H9 (cell line): ENCODE results near the gene GORASP1. TPM values are rescaled to one million over a fixed set of nuclear protein-coding genes. Genes with fewer than 3 reads are reported as not detected.

Experiments
- DNase-seq: peaks from one replicate; pipeline ENCODE4 v3.0.0-alpha.2; 2017
- H2AFZ ChIP-seq: one replicate; pipeline ENCODE4 v1.6.1; 2013; ENCODE audit warnings: mild to moderate bottlenecking, low read length, control low read depth, moderate library complexity
- H2AK5ac ChIP-seq: 2 replicates; pipeline ENCODE4 v1.6.1; 2013; ENCODE audit warnings: low read length, control low read depth, mixed read lengths; ENCODE audit not compliant: insufficient read length
- H2BK120ac ChIP-seq: one replicate; pipeline ENCODE4 v1.6.1; 2013; ENCODE audit warnings: low read depth, mild to moderate bottlenecking, low read length, control low read depth, inconsistent platforms; ENCODE audit not compliant: poor library complexity, severe bottlenecking
- H2BK12ac ChIP-seq: 2 replicates; pipeline ENCODE4 v1.6.1; 2013; ENCODE audit warnings: low read length, control low read depth, mixed read lengths, low read depth; ENCODE audit not compliant: insufficient read length
- H2BK15ac ChIP-seq: 2 replicates; pipeline ENCODE4 v1.6.1; 2013; ENCODE audit warnings: low read depth, low read length, control low read depth
- H2BK20ac ChIP-seq: one replicate; pipeline ENCODE4 v1.6.1; 2013; ENCODE audit warnings: low read depth, mild to moderate bottlenecking, low read length, control low read depth, inconsistent platforms; ENCODE audit not compliant: poor library complexity, severe bottlenecking
- H2BK5ac ChIP-seq: 2 replicates; pipeline ENCODE4 v1.6.1; 2013; ENCODE audit warnings: low read length, control low read depth, mixed read lengths; ENCODE audit not compliant: insufficient read length
- H3K14ac ChIP-seq: 2 replicates; pipeline ENCODE4 v1.6.1; 2013; ENCODE audit warnings: low read length, control low read depth; ENCODE audit not compliant: insufficient read depth
- H3K18ac ChIP-seq: 2 replicates; pipeline ENCODE4 v1.6.1; 2013; ENCODE audit warnings: low read depth, mild to moderate bottlenecking, mixed read lengths, low read length, control low read depth; ENCODE audit not compliant: insufficient read length
- H3K23ac ChIP-seq: 2 replicates; pipeline ENCODE4 v1.6.1; 2013; ENCODE audit warnings: low read length, control low read depth, mixed read lengths, low read depth; ENCODE audit not compliant: insufficient read length
- H3K23me2 ChIP-seq: 2 replicates; pipeline ENCODE4 v1.6.1; 2013; ENCODE audit warnings: low read depth, mild to moderate bottlenecking, mixed read lengths, low read length, control low read depth; ENCODE audit not compliant: insufficient read length, poor library complexity, severe bottlenecking
- H3K27ac ChIP-seq: 2 replicates; pipeline ENCODE4 v1.5.1; 2013; ENCODE audit warnings: low read length, control low read depth, mixed read lengths, low read depth; ENCODE audit not compliant: insufficient read length
- H3K27me3 ChIP-seq: 2 replicates; pipeline ENCODE4 v1.6.1; 2013; ENCODE audit warnings: low read length, control low read depth, inconsistent platforms; ENCODE audit not compliant: insufficient read depth
- H3K4ac ChIP-seq: 2 replicates; pipeline ENCODE4 v1.6.1; 2013; ENCODE audit warnings: low read depth, mild to moderate bottlenecking, control low read depth, inconsistent platforms, low read length, moderate library complexity
- H3K4me1 ChIP-seq: 2 replicates; pipeline ENCODE4 v1.6.1; 2013; ENCODE audit warnings: low read length, control low read depth, inconsistent platforms; ENCODE audit not compliant: insufficient read depth
- H3K4me2 ChIP-seq: 2 replicates; pipeline ENCODE4 v1.6.1; 2013; ENCODE audit warnings: low read length, control low read depth, mixed read lengths; ENCODE audit not compliant: insufficient read length, insufficient read depth
- H3K56ac ChIP-seq: 2 replicates; pipeline ENCODE4 v1.6.1; 2013; ENCODE audit warnings: low read depth, mild to moderate bottlenecking, mixed read lengths, low read length, control low read depth; ENCODE audit not compliant: insufficient read length
- H3K79me1 ChIP-seq: 2 replicates; pipeline ENCODE4 v1.6.1; 2013; ENCODE audit warnings: low read depth, mild to moderate bottlenecking, moderate library complexity, low read length, control low read depth, inconsistent platforms; ENCODE audit not compliant: insufficient read depth, poor library complexity, severe bottlenecking
- H3K79me2 ChIP-seq: 2 replicates; pipeline ENCODE4 v1.6.1; 2013; ENCODE audit warnings: low read length, control low read depth, inconsistent platforms; ENCODE audit not compliant: insufficient read depth
- H3K9ac ChIP-seq: 2 replicates; pipeline ENCODE4 v1.6.1; 2013; ENCODE audit warnings: low read length, control low read depth, mixed read lengths; ENCODE audit not compliant: insufficient read length; ENCODE audit errors: extremely low read depth
- H3K9me3 ChIP-seq: one replicate; pipeline ENCODE4 v1.6.1; 2013; ENCODE audit warnings: low read depth, low read length, inconsistent platforms; ENCODE audit not compliant: control insufficient read depth
- H3T11ph ChIP-seq: one replicate; pipeline ENCODE4 v1.6.1; 2013; ENCODE audit warnings: mild to moderate bottlenecking, low read length, control low read depth, inconsistent platforms
- H4K20me1 ChIP-seq: one replicate; pipeline ENCODE4 v1.6.1; 2013; ENCODE audit not compliant: control insufficient read depth, insufficient read length, insufficient read depth
- H4K5ac ChIP-seq: 2 replicates; pipeline ENCODE4 v1.6.1; 2013; ENCODE audit warnings: low read depth, mild to moderate bottlenecking, mixed read lengths, low read length, control low read depth; ENCODE audit not compliant: insufficient read length
- H4K8ac ChIP-seq: replicated peaks from 2 replicates; pipeline ENCODE4 v1.6.1; 2013; ENCODE audit warnings: low read length, control low read depth, mixed read lengths, low read depth; ENCODE audit not compliant: insufficient read length
- H4K91ac ChIP-seq: 2 replicates; pipeline ENCODE4 v1.6.1; 2013; ENCODE audit warnings: low read depth, mild to moderate bottlenecking, moderate library complexity, mixed read lengths, low read length, control low read depth; ENCODE audit not compliant: insufficient read length
- H3K27ac Mint-ChIP-seq, 3 experiments: 2 replicates in 2 of 3; 3 replicates in 1 of 3; pipeline ENCODE4 v1.8.0; 2020 to 2021; ENCODE audit warnings: mixed read lengths in 3 of 3, mild to moderate bottlenecking in 1 of 3, moderate library complexity in 1 of 3
- H3K27me3 Mint-ChIP-seq: 2 replicates; pipeline ENCODE4 v1.8.0; 2021; ENCODE audit warnings: low read depth, mild to moderate bottlenecking, moderate library complexity, mixed read lengths
- H3K36me3 Mint-ChIP-seq, 3 experiments: 2 replicates in 2 of 3; 3 replicates in 1 of 3; pipeline ENCODE4 v1.8.0; 2020 to 2021; ENCODE audit warnings: low read depth in 3 of 3, mixed read lengths in 3 of 3; ENCODE audit not compliant: insufficient read depth in 1 of 3
- H3K4me1 Mint-ChIP-seq, 2 experiments: 2 replicates each; pipeline ENCODE4 v1.8.0; 2020; ENCODE audit warnings: mixed read lengths in 2 of 2
- H3K4me3 Mint-ChIP-seq, 2 experiments: 2 replicates in 1 of 2; 3 replicates in 1 of 2; pipeline ENCODE4 v1.8.0; 2020 to 2021; ENCODE audit warnings: mild to moderate bottlenecking in 2 of 2, mixed read lengths in 2 of 2, moderate library complexity in 1 of 2
- H3K9me3 Mint-ChIP-seq, 2 experiments: 2 replicates in 1 of 2; 3 replicates in 1 of 2; pipeline ENCODE4 v1.8.0; 2020; ENCODE audit warnings: mild to moderate bottlenecking in 2 of 2, mixed read lengths in 2 of 2, moderate library complexity in 1 of 2
- WGBS: extraction: QIAGEN DNeasy Blood & Tissue Kit; methylation state at CpG from one replicate; pipeline ENCODE4 v1.1.7; 2013; ENCODE audit warnings: missing lambda C conversion rate, low lambda C conversion rate, mixed read lengths; ENCODE audit not compliant: insufficient read length; ENCODE audit errors: extremely low coverage; 5-methylcytosine and 5-hydroxymethylcytosine counted together
- total RNA-seq: library from RNA; stranded (reverse); gene quantifications from 2 replicates; pipeline ENCODE4 v1.2.1, GENCODE V29; 2021
- TF ChIP-seq, protein P1 (sequence below): fragments of 200-600 bp; sonication (generic); conservative IDR thresholded peaks from 3 replicates; pipeline ENCODE4 v1.8.0; 2021; ENCODE audit warnings: antibody characterized with exemption, mild to moderate bottlenecking

The GORASP1 gene
- total RNA-seq, 1 experiment from 2014 or later: 37.4 TPM

DNA sequence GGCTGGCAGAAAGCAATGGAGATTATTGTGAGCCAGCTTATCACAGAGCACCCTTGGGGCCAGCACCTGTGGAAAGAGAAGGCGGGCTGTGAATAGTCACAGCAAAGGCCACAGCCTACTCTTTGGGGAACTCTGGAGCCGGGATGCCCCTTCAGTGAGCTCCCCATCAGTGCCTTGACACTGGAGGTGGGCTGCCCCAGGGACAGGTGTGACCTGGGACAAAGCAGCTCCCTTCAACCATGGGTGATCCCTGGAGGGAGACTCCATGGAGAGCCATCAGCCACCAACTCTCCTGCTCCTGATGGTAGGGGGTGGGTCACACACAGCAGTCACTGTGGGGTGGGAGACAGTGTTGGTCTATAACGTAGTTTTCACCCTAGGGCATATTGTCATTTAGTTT is 5.9 kb upstream of the GORASP1 start:
- Histone ChIP-seq H3K23me2 (no peaks in the 10 kb centered on the region), H3K9ac (no peak overlapping the region), H3K4ac (no peak overlapping the region), H3K4me2 (no peak overlapping the region), H3K27me3 (0 out of 2 replicates have a peak, but pooled peaks cover 4% of the 10 kb centered on the region), H3K56ac (no peak overlapping the region), H3K18ac (no peak overlapping the region), H2AK5ac (no peak overlapping the region), H4K20me1 (no peaks in the 10 kb centered on the region), H2BK120ac (no peak overlapping the region), H3K79me2 (no peaks in the 10 kb centered on the region), H2BK20ac (no peak overlapping the region), H3K9me3 (no peaks in the 10 kb centered on the region), H3K79me1 (no peaks in the 10 kb centered on the region), H2BK5ac (no peak overlapping the region), H4K91ac (no peak overlapping the region), H2BK15ac (no peak overlapping the region), H3K27ac (no peak overlapping the region), H3T11ph (no peak overlapping the region), H4K8ac (no peak overlapping the region), H2AFZ (no peak overlapping the region), H3K14ac (no peak overlapping the region; the same call in 1 of the 2 replicates), H2BK12ac (no peak overlapping the region), H4K5ac (no peak overlapping the region), H3K4me1 (no peaks in the 10 kb centered on the region), H3K23ac (no peak overlapping the region)
- Mint-ChIP-seq H3K27me3 (peaks cover 8% of the 10 kb centered on the region), H3K4me1 (peaks cover 2 to 5% of the 10 kb centered on the region in 2 experiments), H3K36me3 (no peaks in the 10 kb centered on the region), H3K4me3 (no peak overlapping the region), H3K27ac (no peak overlapping the region), H3K9me3 (no peaks in the 10 kb centered on the region)
- TF ChIP-seq, protein P1, sequence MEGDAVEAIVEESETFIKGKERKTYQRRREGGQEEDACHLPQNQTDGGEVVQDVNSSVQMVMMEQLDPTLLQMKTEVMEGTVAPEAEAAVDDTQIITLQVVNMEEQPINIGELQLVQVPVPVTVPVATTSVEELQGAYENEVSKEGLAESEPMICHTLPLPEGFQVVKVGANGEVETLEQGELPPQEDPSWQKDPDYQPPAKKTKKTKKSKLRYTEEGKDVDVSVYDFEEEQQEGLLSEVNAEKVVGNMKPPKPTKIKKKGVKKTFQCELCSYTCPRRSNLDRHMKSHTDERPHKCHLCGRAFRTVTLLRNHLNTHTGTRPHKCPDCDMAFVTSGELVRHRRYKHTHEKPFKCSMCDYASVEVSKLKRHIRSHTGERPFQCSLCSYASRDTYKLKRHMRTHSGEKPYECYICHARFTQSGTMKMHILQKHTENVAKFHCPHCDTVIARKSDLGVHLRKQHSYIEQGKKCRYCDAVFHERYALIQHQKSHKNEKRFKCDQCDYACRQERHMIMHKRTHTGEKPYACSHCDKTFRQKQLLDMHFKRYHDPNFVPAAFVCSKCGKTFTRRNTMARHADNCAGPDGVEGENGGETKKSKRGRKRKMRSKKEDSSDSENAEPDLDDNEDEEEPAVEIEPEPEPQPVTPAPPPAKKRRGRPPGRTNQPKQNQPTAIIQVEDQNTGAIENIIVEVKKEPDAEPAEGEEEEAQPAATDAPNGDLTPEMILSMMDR: no peak
- no peak for DNase-seq
- WGBS: no CpG with 5 or more reads among the region's 3 CpGs
